ENCODE data around the gene TUBA3D. TPM values are rescaled to one million over a fixed set of nuclear protein-coding genes. Genes with fewer than 3 reads are reported as not detected.
"Not testable (repeated sequence)": the region's sequence is repeated elsewhere in the genome, so short reads cannot be mapped to it uniquely, and the experiment has no call there.

The TUBA3D gene
- total and polyA plus RNA-seq, 5 donors from 2014 or later: not detected

- H3K27ac ChIP-seq (ENCODE audit: insufficient read depth, low read length, poor library complexity, severe bottlenecking); H3K4me1 Mint-ChIP-seq; H3K27me3 ChIP-seq (ENCODE audit: control insufficient read depth, insufficient read depth, low read length); H3K4me3 Mint-ChIP-seq; ATAC-seq (ENCODE audit: low read depth in 2 of 2); H3K27ac Mint-ChIP-seq; H3K9me3 Mint-ChIP-seq; H3K36me3 ChIP-seq (ENCODE audit: control insufficient read depth, insufficient read depth, low read length); DNase-seq; H3K27me3 Mint-ChIP-seq; H3K4me1 ChIP-seq (ENCODE audit: control insufficient read depth, insufficient read depth, low read length, poor library complexity, severe bottlenecking); H3K4me3 ChIP-seq (ENCODE audit: low read depth, low read length); H3K36me3 Mint-ChIP-seq; H3K9me3 ChIP-seq (ENCODE audit: control insufficient read depth in 2 of 2, low read length in 2 of 2): not testable (repeated sequence)
Measured at GRCh38 chr2:131478074-131478849, 2.3 kb downstream of the TUBA3D start.

- not testable (repeated sequence) for H3K4me3 Mint-ChIP-seq; H3K27me3 Mint-ChIP-seq; H3K9me3 Mint-ChIP-seq; H3K27me3 ChIP-seq (ENCODE audit: control insufficient read depth, insufficient read depth, low read length); H3K9me3 ChIP-seq (ENCODE audit: control insufficient read depth in 2 of 2, low read length in 2 of 2); H3K4me3 ChIP-seq (ENCODE audit: low read depth, low read length); H3K27ac Mint-ChIP-seq; H3K4me1 ChIP-seq (ENCODE audit: control insufficient read depth, insufficient read depth, low read length, poor library complexity, severe bottlenecking); H3K27ac ChIP-seq (ENCODE audit: insufficient read depth, low read length, poor library complexity, severe bottlenecking); DNase-seq; H3K4me1 Mint-ChIP-seq; H3K36me3 Mint-ChIP-seq; ATAC-seq (ENCODE audit: low read depth in 2 of 2); H3K36me3 ChIP-seq (ENCODE audit: control insufficient read depth, insufficient read depth, low read length)
Measured at GRCh38 chr2:131478850-131479461, 3.0 kb downstream of the TUBA3D start.

GRCh38 chr2:131480351-131480750 is 4.4 kb downstream of the TUBA3D start:
- not testable (repeated sequence) for H3K36me3 Mint-ChIP-seq; H3K27me3 Mint-ChIP-seq; H3K4me3 Mint-ChIP-seq; H3K27ac Mint-ChIP-seq; H3K4me1 Mint-ChIP-seq; H3K36me3 ChIP-seq (ENCODE audit: control insufficient read depth, insufficient read depth, low read length); H3K9me3 Mint-ChIP-seq; ATAC-seq (ENCODE audit: low read depth in 2 of 2); H3K4me1 ChIP-seq (ENCODE audit: control insufficient read depth, insufficient read depth, low read length, poor library complexity, severe bottlenecking); H3K9me3 ChIP-seq (ENCODE audit: control insufficient read depth in 2 of 2, low read length in 2 of 2); H3K4me3 ChIP-seq (ENCODE audit: low read depth, low read length); DNase-seq; H3K27me3 ChIP-seq (ENCODE audit: control insufficient read depth, insufficient read depth, low read length); H3K27ac ChIP-seq (ENCODE audit: insufficient read depth, low read length, poor library complexity, severe bottlenecking)

GRCh38 chr2:131482506-131483155 is 6.7 kb downstream of the TUBA3D start:
- not testable (repeated sequence) for ATAC-seq (ENCODE audit: low read depth in 2 of 2); H3K9me3 Mint-ChIP-seq; H3K4me3 Mint-ChIP-seq

GRCh38 chr2:131483981-131484820 is 8.3 kb downstream of the TUBA3D start:
- not testable (repeated sequence) for H3K4me1 ChIP-seq (ENCODE audit: control insufficient read depth, insufficient read depth, low read length, poor library complexity, severe bottlenecking); H3K4me3 ChIP-seq (ENCODE audit: low read depth, low read length); H3K36me3 ChIP-seq (ENCODE audit: control insufficient read depth, insufficient read depth, low read length); H3K9me3 ChIP-seq (ENCODE audit: control insufficient read depth in 2 of 2, low read length in 2 of 2); H3K4me3 Mint-ChIP-seq; ATAC-seq (ENCODE audit: low read depth in 2 of 2); H3K9me3 Mint-ChIP-seq; H3K27ac Mint-ChIP-seq; DNase-seq; H3K27ac ChIP-seq (ENCODE audit: insufficient read depth, low read length, poor library complexity, severe bottlenecking); H3K27me3 Mint-ChIP-seq; H3K36me3 Mint-ChIP-seq; H3K27me3 ChIP-seq (ENCODE audit: control insufficient read depth, insufficient read depth, low read length)
- peaks cover 0 to 25% (median 5%) of the 10 kb centered on the region in 4 donors for H3K4me1 Mint-ChIP-seq

More at GRCh38 chr2:131482506-131483155, 6.7 kb downstream of the TUBA3D start:
- H3K27ac Mint-ChIP-seq; DNase-seq; H3K27ac ChIP-seq (ENCODE audit: insufficient read depth, low read length, poor library complexity, severe bottlenecking); H3K27me3 Mint-ChIP-seq; H3K4me3 ChIP-seq (ENCODE audit: low read depth, low read length); H3K4me1 ChIP-seq (ENCODE audit: control insufficient read depth, insufficient read depth, low read length, poor library complexity, severe bottlenecking); H3K36me3 Mint-ChIP-seq; H3K27me3 ChIP-seq (ENCODE audit: control insufficient read depth, insufficient read depth, low read length); H3K36me3 ChIP-seq (ENCODE audit: control insufficient read depth, insufficient read depth, low read length); H3K9me3 ChIP-seq (ENCODE audit: control insufficient read depth in 2 of 2, low read length in 2 of 2): not testable (repeated sequence)
- peaks cover 0 to 12% (median 2%) of the 10 kb centered on the region in 4 donors for H3K4me1 Mint-ChIP-seq

- DNase-seq; ATAC-seq (ENCODE audit: low read depth in 2 of 2); H3K27me3 Mint-ChIP-seq; H3K4me3 Mint-ChIP-seq; H3K9me3 Mint-ChIP-seq; H3K27ac Mint-ChIP-seq; H3K9me3 ChIP-seq (ENCODE audit: control insufficient read depth in 2 of 2, low read length in 2 of 2); H3K36me3 Mint-ChIP-seq; H3K4me1 ChIP-seq (ENCODE audit: control insufficient read depth, insufficient read depth, low read length, poor library complexity, severe bottlenecking); H3K27ac ChIP-seq (ENCODE audit: insufficient read depth, low read length, poor library complexity, severe bottlenecking); H3K27me3 ChIP-seq (ENCODE audit: control insufficient read depth, insufficient read depth, low read length); H3K36me3 ChIP-seq (ENCODE audit: control insufficient read depth, insufficient read depth, low read length); H3K4me3 ChIP-seq (ENCODE audit: low read depth, low read length): not testable (repeated sequence)
- H3K4me1 Mint-ChIP-seq: peaks cover 0 to 25% (median 8%) of the 10 kb centered on the region in 4 donors
Measured at GRCh38 chr2:131484906-131485460, 9.1 kb downstream of the TUBA3D start.

- not testable (repeated sequence) for H3K27me3 Mint-ChIP-seq
- H3K4me3 Mint-ChIP-seq: peak overlapping the region in 1 of 4 donors; percentile 32
Measured at GRCh38 chr2:131486201-131486902, 10.4 kb downstream of the TUBA3D start.

More at GRCh38 chr2:131486201-131486902, 10.4 kb downstream of the TUBA3D start:
- H3K9me3 Mint-ChIP-seq; H3K27ac ChIP-seq (ENCODE audit: insufficient read depth, low read length, poor library complexity, severe bottlenecking); ATAC-seq (ENCODE audit: low read depth in 2 of 2); H3K4me3 ChIP-seq (ENCODE audit: low read depth, low read length); H3K27ac Mint-ChIP-seq; H3K36me3 ChIP-seq (ENCODE audit: control insufficient read depth, insufficient read depth, low read length); H3K27me3 ChIP-seq (ENCODE audit: control insufficient read depth, insufficient read depth, low read length); H3K36me3 Mint-ChIP-seq; H3K9me3 ChIP-seq (ENCODE audit: control insufficient read depth in 2 of 2, low read length in 2 of 2); DNase-seq: not testable (repeated sequence)
- H3K4me1 ChIP-seq (ENCODE audit: control insufficient read depth, insufficient read depth, low read length, poor library complexity, severe bottlenecking): peaks cover 15% of the 10 kb centered on the region
- H3K4me1 Mint-ChIP-seq: peaks cover 0 to 29% (median 14%) of the 10 kb centered on the region in 4 donors

All from CD4-positive, CD25-positive, alpha-beta regulatory T cell (primary cell).